HepG2 (cell line): ENCODE measurements around the gene SPAG4. TPM values are rescaled to one million over a fixed set of nuclear protein-coding genes. Genes with fewer than 3 reads are reported as not detected.

Source experiments
- ATAC-seq: fragments of 200-7000 bp; cut with Tn5 transposase; 3 replicates; pipeline ENCODE4 v1.9.1; 2020; ENCODE audit warnings: mild to moderate bottlenecking, moderate library complexity
- BruUV-seq: library from RNA; stranded (reverse); fragments of 400-500 nt; replicated peaks from 2 replicates; lab custom pipeline; 2021; lab: Mats Ljungman, UMichigan
- CTCF ChIA-PET: fragments of 300-600 bp; formaldehyde crosslinking; extraction: SDS; loops from one replicate; lab custom pipeline; 2021; ENCODE audit warnings: low total read pairs, inconsistent platforms, low intra/inter-chr PET ratio; lab: Yijun Ruan, JAX
- POLR2A ChIA-PET: fragments of 350-600 bp; sonication (Branson Sonifier 250); formaldehyde crosslinking; loops from one replicate; lab custom pipeline; 2020; ENCODE audit warnings: antibody characterized with exemption, inconsistent platforms; lab: Yijun Ruan, JAX
- DNase-seq: peaks from one replicate; pipeline ENCODE4 v3.0.0-alpha.2; 2015; ENCODE audit warnings: low spot score
- FAIRE-seq: peaks from 3 replicates; lab custom pipeline; 2011; peaks lifted over from hg19 to GRCh38; lab: Jason Lieb, UNC
- H2AFZ ChIP-seq: one replicate; pipeline ENCODE4 v1.6.1; 2011; ENCODE audit warnings: low read length, inconsistent platforms
- H3K27ac ChIP-seq: fragments of 300-600 bp; 3 replicates; pipeline ENCODE4 v1.8.0; 2011; ENCODE audit warnings: mixed run types, mild to moderate bottlenecking, mixed read lengths, low read length, inconsistent platforms; ENCODE audit not compliant: insufficient read depth; ENCODE audit errors: extremely low read length
- H3K27me3 ChIP-seq, 2 experiments: fragments of 200-600 bp in 1 of 2; 2 replicates in 1 of 2; 3 replicates in 1 of 2; pipeline versions ENCODE4 v1.6.0 to v1.8.0; 2011; ENCODE audit warnings: low read length in 2 of 2, mild to moderate bottlenecking in 2 of 2, moderate library complexity in 2 of 2, inconsistent platforms in 1 of 2; ENCODE audit not compliant: insufficient read depth in 2 of 2, control insufficient read depth in 1 of 2
- H3K36me3 ChIP-seq, 2 experiments: fragments of 200-600 bp in 1 of 2; replicated peaks in 1 of 2; 2 replicates in 1 of 2; 3 replicates in 1 of 2; pipeline versions ENCODE4 v1.5.1 to v1.8.0; 2011; ENCODE audit warnings: low read length in 2 of 2, inconsistent platforms in 1 of 2; ENCODE audit not compliant: insufficient read depth in 2 of 2, control insufficient read depth in 1 of 2
- H3K4me1 ChIP-seq: 2 replicates; pipeline ENCODE4 v1.5.1; 2012; ENCODE audit warnings: low read length, inconsistent platforms; ENCODE audit not compliant: insufficient read depth
- H3K4me2 ChIP-seq: 2 replicates; pipeline ENCODE4 v1.6.0; 2011; ENCODE audit warnings: low read depth, low read length, inconsistent platforms
- H3K4me3 ChIP-seq, 3 experiments: fragments of 200-600 bp in 1 of 3; sonication (generic), shearing (Covaris generic) in 1 of 3; replicated peaks in 1 of 3; 2 replicates each; pipeline ENCODE4 v1.5.1; 2011 to 2016; ENCODE audit warnings: low read length in 3 of 3, inconsistent platforms in 2 of 3, low read depth in 2 of 3, mild to moderate bottlenecking in 2 of 3, control low read depth in 1 of 3, mixed read lengths in 1 of 3; ENCODE audit not compliant: insufficient read depth in 1 of 3
- H3K79me2 ChIP-seq: one replicate; pipeline ENCODE4 v1.6.1; 2011; ENCODE audit warnings: low read length, inconsistent platforms; ENCODE audit not compliant: insufficient read depth
- H3K9ac ChIP-seq: 2 replicates; pipeline ENCODE4 v1.6.0; 2011; ENCODE audit warnings: mild to moderate bottlenecking, low read depth, low read length, inconsistent platforms; ENCODE audit not compliant: insufficient read depth
- H3K9me3 ChIP-seq: 2 replicates; pipeline ENCODE4 v1.5.1; 2012; ENCODE audit warnings: mild to moderate bottlenecking, low read length
- H4K20me1 ChIP-seq: 2 replicates; pipeline ENCODE4 v1.6.0; 2011; ENCODE audit warnings: inconsistent platforms, mild to moderate bottlenecking, low read length, moderate library complexity; ENCODE audit not compliant: insufficient read depth
- CTCF ChIP-seq: sonication (generic); formaldehyde crosslinking; IDR thresholded peaks from 2 replicates; pipeline ENCODE4 v1.5.0; 2020; ENCODE audit warnings: mild to moderate bottlenecking, missing genetic modification reagents, moderate library complexity
- DRAP1 ChIP-seq: IDR thresholded peaks from 2 replicates; pipeline ENCODE4 v1.6.1; 2016; ENCODE audit warnings: missing genetic modification reagents, missing compliant biosample characterization
- GATAD1 ChIP-seq: IDR thresholded peaks from 2 replicates; pipeline ENCODE4 v1.6.1; 2016; ENCODE audit warnings: missing genetic modification reagents, missing compliant biosample characterization
- HNF1B ChIP-seq: sonication (generic); formaldehyde crosslinking; IDR thresholded peaks from 2 replicates; pipeline ENCODE4 v1.5.1; 2020; ENCODE audit warnings: mild to moderate bottlenecking, moderate library complexity, missing genetic modification reagents
- MBD4 ChIP-seq: IDR thresholded peaks from 2 replicates; pipeline ENCODE4 v1.6.1; 2012; ENCODE audit warnings: low read length, inconsistent platforms, borderline replicate concordance
- MTF2 ChIP-seq: sonication (generic); formaldehyde crosslinking; IDR thresholded peaks from 2 replicates; pipeline ENCODE4 v1.5.0; 2020; ENCODE audit warnings: missing genetic modification reagents, borderline replicate concordance
- ZBTB38 ChIP-seq: sonication (generic); formaldehyde crosslinking; IDR thresholded peaks from 2 replicates; pipeline ENCODE4 v1.5.1; 2020; ENCODE audit warnings: mild to moderate bottlenecking, missing genetic modification reagents
- ZBTB7A ChIP-seq: sonication (generic); formaldehyde crosslinking; IDR thresholded peaks from 2 replicates; pipeline ENCODE4 v1.8.0; 2022; ENCODE audit warnings: mild to moderate bottlenecking, missing genetic modification reagents
- ZNF256 ChIP-seq: sonication (generic); formaldehyde crosslinking; conservative IDR thresholded peaks from 2 replicates; pipeline ENCODE4 v1.4.0; 2020; ENCODE audit warnings: missing genetic modification reagents
- ZNF274 ChIP-seq: sonication (generic); formaldehyde crosslinking; IDR thresholded peaks from 2 replicates; pipeline ENCODE4 v1.5.1; 2020; ENCODE audit warnings: mild to moderate bottlenecking, missing genetic modification reagents
- ZNF574 ChIP-seq: sonication (generic); formaldehyde crosslinking; IDR thresholded peaks from 2 replicates; pipeline ENCODE4 v1.4.0; 2020; ENCODE audit warnings: missing genetic modification reagents
- ZNF607 ChIP-seq: sonication (generic); formaldehyde crosslinking; IDR thresholded peaks from 2 replicates; pipeline ENCODE4 v1.5.1; 2020; ENCODE audit warnings: missing genetic modification reagents, mild to moderate bottlenecking, borderline replicate concordance
- ZNF7 ChIP-seq: IDR thresholded peaks from 2 replicates; pipeline ENCODE4 v1.6.1; 2016; ENCODE audit warnings: missing biosample characterization, missing genetic modification reagents
- ZNF839 ChIP-seq: sonication (generic); formaldehyde crosslinking; IDR thresholded peaks from 2 replicates; pipeline ENCODE4 v1.4.0; 2020; ENCODE audit warnings: missing genetic modification reagents, mild to moderate bottlenecking, borderline replicate concordance
- ZSCAN21 ChIP-seq: sonication (generic); formaldehyde crosslinking; IDR thresholded peaks from 2 replicates; pipeline ENCODE4 v1.8.0; 2022; ENCODE audit warnings: mild to moderate bottlenecking, missing genetic modification reagents, moderate library complexity, borderline replicate concordance
- WGBS: methylation state at CpG from one replicate; pipeline ENCODE4 v1.1.6; 2017; ENCODE audit warnings: low lambda C conversion rate; 5-methylcytosine and 5-hydroxymethylcytosine counted together
- in situ Hi-C: cut with HindIII; loops from 2 replicates; pipeline ENCODE4 v1.10.0; 2017; ENCODE audit warnings: low pct_unique_long_range_greater_than_20kb; ENCODE audit not compliant: extremely low pct_ligation_motif_present
- intact Hi-C: fragments of 100-400 bp; cut with micrococcal nuclease; formaldehyde crosslinking; loops from one replicate; pipeline ENCODE4 v1.10.0; 2022; ENCODE audit not compliant: unreplicated experiment
- polyA plus RNA-seq, 8 experiments: library from polyadenylated mRNA; depleted of rRNA in 3 of 8; stranded (reverse) in 7 of 8; unstranded in 1 of 8; fragments of >200 nt; fragmentation: Illumina TruSeq in 4 of 8; extraction: Trizol in 4 of 8; gene quantifications; 2 replicates each; pipeline versions ENCODE4 v1.2.1 to v1.2.3, GENCODE V29; 2011 to 2016; ENCODE audit warnings: low read depth in 4 of 8, missing spikeins in 1 of 8, mixed read lengths in 1 of 8; ENCODE audit not compliant: insufficient read depth in 1 of 8
- total RNA-seq, 5 experiments: library from RNA; depleted of rRNA; stranded (reverse); fragments of >200 nt; fragmentation: Illumina TruSeq; extraction: Trizol; gene quantifications; 2 replicates each; pipeline ENCODE4 v1.2.3, GENCODE V29; 2016; ENCODE audit warnings: low read depth in 1 of 5

The SPAG4 gene
- total and polyA plus RNA-seq, 2 of the 13 experiments (the other 11 are each of a cell fraction or from before 2014, with no cell fraction given), result 5.8 to 137 TPM

GRCh38 chr20:35616465-35617396 is 1.1 kb downstream of the SPAG4 start:
- Histone ChIP-seq H2AFZ (no peak overlapping the region), H3K9ac (peak overlapping the region; percentile 85), H3K36me3 (peaks cover 5 to 12% of the 10 kb centered on the region in 2 experiments), H3K9me3 (no peaks in the 10 kb centered on the region), H3K27ac (peak overlapping the region; percentile 87), H4K20me1 (no peaks in the 10 kb centered on the region; the same call in 1 of the 2 replicates), H3K79me2 (peaks cover 15% of the 10 kb centered on the region), H3K4me1 (peaks cover 26% of the 10 kb centered on the region), H3K27me3 (peaks cover 0 to 7% of the 10 kb centered on the region in 2 experiments; a peak in 1 of 5 replicates), H3K4me3 (peak overlapping the region; percentile 67 to 96 (median 87)), H3K4me2 (peak overlapping the region; percentile 97)
- DNase-seq (peak; percentile 100), FAIRE-seq (peak; percentile 91), ATAC-seq (peak; percentile 70)
- in situ Hi-C loops, result loop anchor here (5.0 kb wide), 1 partner anchor 46 kb away; the partner anchor contains the start of genes CPNE1 and RBM12
- ChIA-PET POLR2A (interaction anchor here (0.5 to 6.7 kb wide), 36 partner anchors 12 to 337 kb away, joined by 3 to 152 read pairs (median 5); partner anchors contain the start of genes CEP250, CPNE1, EIF6 and ERGIC3), CTCF (interaction anchor here (0.6 to 1.1 kb wide), 3 partner anchors 13 to 568 kb away, joined by 3 read pairs; no protein-coding TSS in a partner anchor)
- TSS peak; percentile 66 for BruUV-seq
- intact Hi-C loops, result loop anchor here (1.0 to 5.0 kb wide), 7 partner anchors 48 to 162 kb away; partner anchors contain the start of genes CEP250, CPNE1, ERGIC3 and RBM12
- WGBS, result 2% methylated on average over 57 of the region's 57 CpGs
- TF ChIP-seq ZBTB38 (CRISPR knock-in tag), result no peak; the same call in 1 of the 2 replicates
- TF ChIP-seq DRAP1, result peak; percentile 97
- peak; percentile 75 for TF ChIP-seq ZNF574 (CRISPR knock-in tag)
- TF ChIP-seq HNF1B (CRISPR knock-in tag), result peak; percentile 88
- TF ChIP-seq ZBTB7A (CRISPR knock-in tag), result peak; percentile 36; the same call in 1 of the 2 replicates
- TF ChIP-seq ZNF839 (CRISPR knock-in tag), result peak; percentile 38; the same call in 1 of the 2 replicates
- TF ChIP-seq MTF2 (CRISPR knock-in tag), result no peak
- TF ChIP-seq ZNF274 (CRISPR knock-in tag), result peak; percentile 64; the same call in 1 of the 2 replicates
- TF ChIP-seq ZNF7 (CRISPR knock-in tag), result 0 out of 2 replicates have a peak, but pooled peaks have one; percentile 4
- TF ChIP-seq ZNF256 (CRISPR knock-in tag), result no peak
- 0 out of 2 replicates have a peak, but pooled peaks have one; percentile 14 for TF ChIP-seq CTCF (CRISPR knock-in tag)
- no peak; the same call in 1 of the 2 replicates for TF ChIP-seq ZSCAN21
- peak; percentile 77 for TF ChIP-seq ZNF607 (CRISPR knock-in tag)
- no peak; the same call in 1 of the 2 replicates for TF ChIP-seq GATAD1 (CRISPR knock-in tag)
- TF ChIP-seq MBD4, result no peak
